MCF 10A (cell line): ENCODE measurements around the gene AKR1E2. TPM values are rescaled to one million over a fixed set of nuclear protein-coding genes. Genes with fewer than 3 reads are reported as not detected.

Experiments
- BruUV-seq: library from RNA; stranded (reverse); fragments of 400-500 nt; replicated peaks from 2 replicates; lab custom pipeline; 2021; lab: Mats Ljungman, UMichigan
- CTCF ChIA-PET: fragments of 300-600 bp; sonication (Branson Sonifier 250); formaldehyde crosslinking; extraction: SDS; loops from one replicate; lab custom pipeline; 2021; ENCODE audit warnings: antibody characterized with exemption, inconsistent platforms; lab: Yijun Ruan, JAX
- POLR2A ChIA-PET: fragments of 300-600, 350-650 bp; sonication (Branson Sonifier 250); formaldehyde crosslinking; extraction: SDS; loops from one replicate; lab custom pipeline; 2020; ENCODE audit warnings: antibody characterized with exemption, inconsistent platforms; lab: Yijun Ruan, JAX
- DNase-seq: peaks from one replicate; pipeline ENCODE4 v3.0.0-alpha.2; 2018; ENCODE audit not compliant: unreplicated experiment
- H3K27ac Mint-ChIP-seq: one replicate; pipeline ENCODE4 v1.8.0; 2022; ENCODE audit warnings: mild to moderate bottlenecking, low read depth, mixed read lengths; ENCODE audit not compliant: unreplicated experiment
- H3K27me3 Mint-ChIP-seq: one replicate; pipeline ENCODE4 v1.8.0; 2022; ENCODE audit warnings: mixed read lengths; ENCODE audit not compliant: insufficient read depth, unreplicated experiment
- H3K36me3 Mint-ChIP-seq: one replicate; pipeline ENCODE4 v1.8.0; 2022; ENCODE audit warnings: mild to moderate bottlenecking, moderate library complexity, mixed read lengths; ENCODE audit not compliant: insufficient read depth, unreplicated experiment
- H3K4me1 Mint-ChIP-seq: one replicate; pipeline ENCODE4 v1.8.0; 2022; ENCODE audit warnings: mixed read lengths; ENCODE audit not compliant: insufficient read depth, unreplicated experiment
- H3K4me3 Mint-ChIP-seq: one replicate; pipeline ENCODE4 v1.8.0; 2022; ENCODE audit warnings: mild to moderate bottlenecking, moderate library complexity, mixed read lengths; ENCODE audit not compliant: unreplicated experiment
- H3K9me3 Mint-ChIP-seq: one replicate; pipeline ENCODE4 v1.8.0; 2022; ENCODE audit warnings: mixed read lengths; ENCODE audit not compliant: unreplicated experiment
- CTCF ChIP-seq: fragments of 200-600 bp; IDR thresholded peaks from one replicate; pipeline ENCODE4 v1.8.0; 2022; ENCODE audit warnings: antibody characterized with exemption, mild to moderate bottlenecking; ENCODE audit not compliant: unreplicated experiment
- intact Hi-C: fragments of 100-400 bp; cut with micrococcal nuclease; formaldehyde crosslinking; loops from 2 replicates; pipeline ENCODE4 v1.14.1; 2022
- total RNA-seq: library from RNA; stranded (reverse); gene quantifications from 2 replicates; pipeline ENCODE4 v1.2.3, GENCODE V29; 2022

AKR1E2 gene
- total RNA-seq, 1 experiment from 2014 or later = not detected

- no peak for DNase-seq
- no peak overlapping the region for H3K4me3 Mint-ChIP-seq
- H3K27me3 Mint-ChIP-seq = no peaks in the 10 kb centered on the region
- no peaks in the 10 kb centered on the region for H3K36me3 Mint-ChIP-seq
- intact Hi-C loops = no loop called here
- CTCF ChIA-PET = interaction anchor here (0.7 kb wide), 1 partner anchor 1593 kb away, joined by 5 read pairs; no protein-coding TSS in a partner anchor
- BruUV-seq = no TSS peak
- no peak for TF ChIP-seq CTCF
- peaks cover 7% of the 10 kb centered on the region for H3K9me3 Mint-ChIP-seq
- H3K27ac Mint-ChIP-seq = no peak overlapping the region
- POLR2A ChIA-PET = interaction anchor here (1.1 kb wide), 1 partner anchor 133 kb away, joined by 3 read pairs; no protein-coding TSS in a partner anchor
- H3K4me1 Mint-ChIP-seq = no peaks in the 10 kb centered on the region
Observed at GRCh38 chr10:4790045-4790444, 36.0 kb upstream of the AKR1E2 start.

- Mint-ChIP-seq H3K9me3 (peaks cover 5% of the 10 kb centered on the region), H3K4me3 (no peak overlapping the region), H3K4me1 (no peaks in the 10 kb centered on the region), H3K27me3 (no peaks in the 10 kb centered on the region), H3K36me3 (no peaks in the 10 kb centered on the region), H3K27ac (no peak overlapping the region)
- intact Hi-C loops = no loop called here
- CTCF ChIA-PET = interaction anchor here (0.7 kb wide), 1 partner anchor 1593 kb away, joined by 5 read pairs; no protein-coding TSS in a partner anchor
- no peak for TF ChIP-seq CTCF
- DNase-seq = no peak
- POLR2A ChIA-PET = interaction anchor here (1.1 kb wide), 1 partner anchor 134 kb away, joined by 3 read pairs; no protein-coding TSS in a partner anchor
- no TSS peak for BruUV-seq
Observed at GRCh38 chr10:4790922-4791321, 35.1 kb upstream of the AKR1E2 start.

GRCh38 chr10:4792381-4792780 lies 33.6 kb upstream of the AKR1E2 start:
- H3K9me3 Mint-ChIP-seq = no peaks in the 10 kb centered on the region
- no peak for DNase-seq
- BruUV-seq = no TSS peak
- no peak overlapping the region for H3K27ac Mint-ChIP-seq
- ChIA-PET CTCF (no interaction called here), POLR2A (interaction anchor here (0.7 kb wide), 1 partner anchor 1582 kb away, joined by 3 read pairs; no protein-coding TSS in a partner anchor)
- H3K36me3 Mint-ChIP-seq = no peaks in the 10 kb centered on the region
- no peaks in the 10 kb centered on the region for H3K4me1 Mint-ChIP-seq
- no peak overlapping the region for H3K4me3 Mint-ChIP-seq
- intact Hi-C loops = no loop called here
- TF ChIP-seq CTCF = no peak
- no peaks in the 10 kb centered on the region for H3K27me3 Mint-ChIP-seq

GRCh38 chr10:4801405-4801804 lies 24.6 kb upstream of the AKR1E2 start:
- TF ChIP-seq CTCF = no peak
- H3K36me3 Mint-ChIP-seq = no peaks in the 10 kb centered on the region
- no peak for DNase-seq
- no TSS peak for BruUV-seq
- intact Hi-C loops = no loop called here
- no peaks in the 10 kb centered on the region for H3K4me1 Mint-ChIP-seq
- no peak overlapping the region for H3K27ac Mint-ChIP-seq
- no peaks in the 10 kb centered on the region for H3K27me3 Mint-ChIP-seq
- CTCF ChIA-PET = interaction anchor here (0.7 kb wide), 1 partner anchor 138 kb away, joined by 6 read pairs; no protein-coding TSS in a partner anchor
- POLR2A ChIA-PET = no interaction called here
- H3K9me3 Mint-ChIP-seq = no peaks in the 10 kb centered on the region
- H3K4me3 Mint-ChIP-seq = no peak overlapping the region
